ENCODE measurements around the gene INPP5D.

INPP5D gene

GRCh38 chr2:233162770-233163169 lies 102.6 kb downstream of the INPP5D start:
- Histone ChIP-seq H3K9ac (ENCODE audit: low read length) (no peak overlapping the region), H3K79me2 (ENCODE audit: insufficient read depth, low read length) (no peaks in the 10 kb centered on the region), H4K20me1 (ENCODE audit: low read depth, low read length) (no peaks in the 10 kb centered on the region), H3K27me3 (ENCODE audit: low read length) (no peaks in the 10 kb centered on the region), H3K4me3 (ENCODE audit: insufficient read depth, low read length, poor library complexity, severe bottlenecking) (no peak overlapping the region), H3K9me3 (ENCODE audit: insufficient read depth, low read length) (no peaks in the 10 kb centered on the region), H3K9me2 (replicated peaks; ENCODE audit: insufficient read depth, low read length) (no peaks in the 10 kb centered on the region), H3K36me3 (ENCODE audit: low read length) (peaks cover 23% of the 10 kb centered on the region; the same call in 1 of the 2 replicates), H2AFZ (ENCODE audit: low read depth, low read length, severe bottlenecking) (no peak overlapping the region), H3K27ac (ENCODE audit: low read depth, low read length) (no peak overlapping the region), H3K4me2 (ENCODE audit: low read depth, low read length, poor library complexity, severe bottlenecking) (no peak overlapping the region), H3F3A (ENCODE audit: insufficient read depth) (0 out of 2 replicates have a peak, but pooled peaks cover 3% of the 10 kb centered on the region)
- TF ChIP-seq EZH2phosphoT487 (conservative IDR thresholded peaks at IDR 0.05; ENCODE audit: low read length) (no peak), CTCF (IDR thresholded peaks at IDR 0.05; ENCODE audit: insufficient read depth, low read length, poor library complexity, severe bottlenecking) (no peak)

- Histone ChIP-seq H3K27me3 (ENCODE audit: low read length) (no peaks in the 10 kb centered on the region), H3F3A (ENCODE audit: insufficient read depth) (0 out of 2 replicates have a peak, but pooled peaks cover 3% of the 10 kb centered on the region), H3K9me2 (replicated peaks; ENCODE audit: insufficient read depth, low read length) (no peaks in the 10 kb centered on the region), H3K4me3 (ENCODE audit: insufficient read depth, low read length, poor library complexity, severe bottlenecking) (no peak overlapping the region), H3K36me3 (ENCODE audit: low read length) (peaks cover 22% of the 10 kb centered on the region), H3K9me3 (ENCODE audit: insufficient read depth, low read length) (no peaks in the 10 kb centered on the region), H3K9ac (ENCODE audit: low read length) (no peak overlapping the region), H3K4me2 (ENCODE audit: low read depth, low read length, poor library complexity, severe bottlenecking) (no peak overlapping the region), H3K27ac (ENCODE audit: low read depth, low read length) (no peak overlapping the region), H2AFZ (ENCODE audit: low read depth, low read length, severe bottlenecking) (no peak overlapping the region), H4K20me1 (ENCODE audit: low read depth, low read length) (no peaks in the 10 kb centered on the region), H3K79me2 (ENCODE audit: insufficient read depth, low read length) (no peaks in the 10 kb centered on the region)
- TF ChIP-seq EZH2phosphoT487 (conservative IDR thresholded peaks at IDR 0.05; ENCODE audit: low read length) (no peak), CTCF (IDR thresholded peaks at IDR 0.05; ENCODE audit: insufficient read depth, low read length, poor library complexity, severe bottlenecking) (no peak)
These were observed 103.5 kb downstream of the INPP5D start for GRCh38 chr2:233163486-233164103.

- H3K4me2 ChIP-seq (ENCODE audit: low read depth, low read length, poor library complexity, severe bottlenecking): no peak overlapping the region
- no peaks in the 10 kb centered on the region for H3K27me3 ChIP-seq (ENCODE audit: low read length)
- H3F3A ChIP-seq (ENCODE audit: insufficient read depth): 0 out of 2 replicates have a peak, but pooled peaks cover 3% of the 10 kb centered on the region
- no peak overlapping the region for H3K4me3 ChIP-seq (ENCODE audit: insufficient read depth, low read length, poor library complexity, severe bottlenecking)
- no peak overlapping the region for H3K9ac ChIP-seq (ENCODE audit: low read length)
- TF ChIP-seq CTCF (IDR thresholded peaks at IDR 0.05; ENCODE audit: insufficient read depth, low read length, poor library complexity, severe bottlenecking) (no peak), EZH2phosphoT487 (conservative IDR thresholded peaks at IDR 0.05; ENCODE audit: low read length) (no peak)
- no peaks in the 10 kb centered on the region for H3K9me3 ChIP-seq (ENCODE audit: insufficient read depth, low read length)
- no peaks in the 10 kb centered on the region for H4K20me1 ChIP-seq (ENCODE audit: low read depth, low read length)
- peaks cover 22% of the 10 kb centered on the region for H3K36me3 ChIP-seq (ENCODE audit: low read length)
- H3K79me2 ChIP-seq (ENCODE audit: insufficient read depth, low read length): no peaks in the 10 kb centered on the region
- no peak overlapping the region for H2AFZ ChIP-seq (ENCODE audit: low read depth, low read length, severe bottlenecking)
- no peaks in the 10 kb centered on the region for H3K9me2 ChIP-seq (replicated peaks; ENCODE audit: insufficient read depth, low read length)
- no peak overlapping the region for H3K27ac ChIP-seq (ENCODE audit: low read depth, low read length)
These were observed 104.0 kb downstream of the INPP5D start for GRCh38 chr2:233164128-233164635.

Data from SU-DHL-6 (cell line).